ENCODE measurements around the gene ZKSCAN7.
A peak's percentile ranks its signal among the peaks of the same experiment; 100 is the strongest.
"Not testable (repeated sequence)": the region's sequence is repeated elsewhere in the genome, so short reads cannot be mapped to it uniquely, and the experiment has no call there.

ZKSCAN7 gene

DNA sequence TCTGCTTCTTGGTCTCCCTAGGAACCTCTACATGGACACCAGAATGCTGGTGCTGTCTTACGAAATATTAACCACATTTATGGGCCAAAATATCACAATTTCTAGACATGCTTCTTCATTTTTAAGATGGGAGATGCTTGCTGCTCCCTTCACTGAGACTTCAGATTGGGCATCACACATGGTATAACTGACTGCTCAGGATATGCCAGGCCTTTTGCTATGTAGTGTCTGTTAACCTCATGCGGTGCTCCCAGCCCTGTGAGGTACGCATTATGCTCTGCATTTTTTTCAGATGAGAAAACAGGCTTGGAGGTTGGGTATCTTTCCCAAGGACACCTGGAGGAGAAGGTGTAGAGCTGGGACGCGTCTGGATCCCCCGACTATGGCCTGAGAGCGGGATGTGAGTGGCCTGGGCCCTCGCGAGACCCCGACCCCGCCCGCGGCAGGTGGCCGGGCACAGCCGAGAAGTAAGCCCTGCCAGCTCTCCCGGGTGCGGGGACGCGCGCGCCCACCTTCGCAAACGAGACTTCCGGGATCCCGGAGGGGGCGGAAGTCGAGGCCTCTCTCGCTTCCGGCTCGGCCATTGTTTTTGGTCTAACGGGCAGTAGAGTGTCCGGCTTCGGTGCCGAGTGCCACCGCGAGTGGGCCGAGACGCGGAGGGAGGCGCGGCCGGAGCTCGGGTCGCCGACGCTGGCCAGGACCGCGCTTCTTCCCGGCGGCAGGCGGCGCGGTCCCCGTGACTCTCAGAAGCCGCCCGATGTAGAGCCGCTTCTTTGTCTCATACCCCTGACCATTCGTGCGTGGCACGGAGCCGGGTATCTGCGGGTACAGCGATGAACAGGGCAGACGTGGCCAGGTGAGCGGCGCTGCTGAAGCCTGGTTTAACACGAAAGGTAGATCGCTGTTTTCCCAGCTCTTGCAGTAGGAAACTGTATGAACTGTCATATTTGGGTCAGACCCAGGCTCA lies at the start of gene ZKSCAN7:
Gene ZKSCAN7 (plus strand): TSS at position 568 of the 967 bp plus-strand sequence. CDS start 1,855 bp downstream, outside the sequence.
- DNase-seq (ENCODE audit: low spot score), result peak; percentile 73

- no peak for DNase-seq (ENCODE audit: low spot score)
Measured at GRCh38 chr3:44506556-44506955, 48.4 kb upstream of the ZKSCAN7 start.

- DNase-seq (ENCODE audit: low spot score), result no peak
Measured at GRCh38 chr3:44506961-44507360, 48.0 kb upstream of the ZKSCAN7 start.

GRCh38 chr3:44509393-44509921 lies 45.5 kb upstream of the ZKSCAN7 start:
- peak; percentile 3 for DNase-seq (ENCODE audit: low spot score)

DNA sequence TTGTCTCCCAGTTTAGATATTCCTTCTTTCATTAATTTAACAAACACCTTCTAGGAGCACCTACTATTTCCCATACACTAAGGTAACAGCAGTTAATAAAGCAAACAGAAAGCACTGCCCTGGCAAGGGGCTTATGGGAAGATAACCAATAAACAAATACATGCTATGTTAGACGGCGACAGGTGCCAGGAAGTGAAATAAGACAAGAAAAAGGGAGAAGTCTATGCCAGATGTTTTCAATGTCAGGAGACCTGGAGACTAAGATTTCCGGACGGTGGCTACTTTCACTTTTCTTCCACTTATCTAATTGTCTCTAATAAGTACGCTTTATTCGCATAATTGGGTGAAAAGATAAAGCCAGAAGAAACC lies 45.0 kb upstream of the ZKSCAN7 start:
- DNase-seq (ENCODE audit: low spot score), result peak; percentile 18

- peak; percentile 28 for DNase-seq (ENCODE audit: low spot score)
Measured at GRCh38 chr3:44511238-44511566, 43.8 kb upstream of the ZKSCAN7 start.

GRCh38 chr3:44513513-44513912 lies 41.5 kb upstream of the ZKSCAN7 start:
- DNase-seq (ENCODE audit: low spot score), result no peak

DNA sequence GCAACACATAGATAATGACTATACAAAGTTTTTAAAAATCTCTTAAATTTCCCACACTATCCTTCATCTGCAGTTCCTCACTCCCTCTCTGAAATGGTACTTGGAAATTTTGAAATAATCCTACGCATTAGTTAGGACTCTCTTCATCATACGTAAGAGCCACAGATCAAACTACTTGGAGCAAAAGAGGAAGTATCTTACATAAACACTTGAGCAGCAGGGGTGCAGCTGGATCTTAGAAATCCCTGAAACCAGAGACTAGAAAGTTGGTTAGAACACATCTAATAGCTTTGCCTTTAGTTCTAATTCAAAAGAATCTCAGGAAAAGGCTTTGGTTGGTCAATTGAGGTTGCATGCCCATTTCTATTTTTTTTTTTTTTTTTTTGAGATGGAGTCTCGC lies 38.8 kb upstream of the ZKSCAN7 start:
- no peak for DNase-seq (ENCODE audit: low spot score)

GRCh38 chr3:44518782-44519156 lies 36.2 kb upstream of the ZKSCAN7 start:
- no peak for DNase-seq (ENCODE audit: low spot score)

- no peak for DNase-seq (ENCODE audit: low spot score)
Measured at GRCh38 chr3:44521721-44522120, 33.3 kb upstream of the ZKSCAN7 start.

- DNase-seq (ENCODE audit: low spot score), result peak; percentile 18
Measured at GRCh38 chr3:44522494-44522933, 32.5 kb upstream of the ZKSCAN7 start.

DNA sequence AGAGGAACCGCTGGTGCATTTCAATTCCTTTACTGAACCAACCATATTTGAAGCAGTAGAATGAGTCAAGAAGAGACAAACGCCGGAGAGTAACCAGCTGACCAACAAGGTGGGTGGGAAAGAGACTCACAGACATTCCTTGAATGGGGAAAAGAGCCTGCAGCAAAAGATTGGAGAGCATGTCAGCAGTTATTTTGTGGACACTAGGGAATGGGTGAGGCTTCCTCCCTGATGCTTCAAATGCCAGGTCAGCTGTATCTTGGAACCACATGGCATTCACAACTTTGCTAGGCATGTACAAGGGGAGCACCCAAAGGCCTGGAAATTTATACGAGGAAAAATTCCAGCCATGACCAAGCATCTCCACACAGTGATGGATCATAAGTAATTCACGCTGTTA lies 29.9 kb upstream of the ZKSCAN7 start:
- DNase-seq (ENCODE audit: low spot score), result no peak

- DNase-seq (ENCODE audit: low spot score), result peak; percentile 5
Measured at GRCh38 chr3:44529927-44530326, 25.1 kb upstream of the ZKSCAN7 start.

DNA sequence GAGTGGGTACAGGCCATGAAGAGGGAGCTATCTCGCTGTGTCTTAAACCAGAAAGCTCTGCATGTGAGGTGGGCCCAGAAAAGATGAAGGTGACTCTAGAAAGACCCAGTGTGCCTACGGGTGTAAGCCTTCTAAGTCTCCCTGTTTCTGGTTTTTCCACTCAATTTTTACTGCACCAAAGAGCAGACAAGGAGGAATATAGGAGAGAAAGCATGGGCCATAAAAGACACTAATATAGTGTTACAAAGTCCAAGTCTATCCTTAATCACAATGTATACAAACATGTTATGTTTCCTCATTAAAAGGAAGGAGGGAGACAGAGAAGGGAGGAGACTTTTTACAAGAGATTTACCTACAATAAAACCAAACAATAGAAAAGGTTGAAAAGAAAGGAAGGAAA lies 24.1 kb upstream of the ZKSCAN7 start:
- DNase-seq (ENCODE audit: low spot score), result no peak

GRCh38 chr3:44534659-44535058 lies 20.3 kb upstream of the ZKSCAN7 start:
- not testable (repeated sequence) for DNase-seq (ENCODE audit: low spot score)

DNA sequence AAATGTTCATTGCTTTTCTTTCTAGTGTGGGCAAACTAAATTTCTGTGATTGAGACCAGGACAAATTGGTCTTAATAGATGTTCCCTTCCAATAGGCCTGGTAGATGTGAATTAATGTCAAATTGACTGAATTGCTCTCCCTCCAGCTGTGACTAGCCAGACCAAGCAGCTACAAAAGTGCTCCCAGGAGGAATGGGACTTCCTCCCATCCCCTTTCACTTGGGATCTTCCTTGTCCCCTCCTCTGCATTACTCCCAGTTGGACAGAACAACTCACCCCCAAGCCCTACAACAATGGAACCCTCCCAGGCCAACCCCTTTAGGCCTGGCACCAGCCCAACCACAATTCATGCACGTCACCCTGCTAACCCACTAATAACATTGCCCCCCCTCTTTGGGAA lies 19.6 kb upstream of the ZKSCAN7 start:
- no peak for DNase-seq (ENCODE audit: low spot score)

DNA sequence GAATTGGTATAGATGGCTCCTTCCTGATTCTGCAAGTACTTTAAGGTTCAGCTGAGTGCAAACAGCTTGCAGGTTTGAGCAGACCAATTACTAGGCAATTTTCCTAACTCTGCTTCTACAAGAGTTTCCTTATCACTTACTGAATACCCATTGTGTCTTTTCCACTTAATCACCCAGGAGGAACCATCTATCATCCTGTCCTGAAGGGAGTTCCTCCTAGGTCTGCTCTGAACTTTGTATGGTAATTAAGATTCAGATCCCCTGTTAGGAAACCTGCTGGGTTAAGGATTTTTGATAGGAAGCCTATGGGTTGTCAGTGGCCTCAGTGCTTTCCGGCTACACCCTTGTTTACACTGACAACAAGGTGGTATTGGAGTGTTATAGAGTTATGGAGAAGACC lies 10.2 kb upstream of the ZKSCAN7 start:
- not testable (repeated sequence) for DNase-seq (ENCODE audit: low spot score)

GRCh38 chr3:44555723-44556122 lies 730 bp downstream of the ZKSCAN7 start:
- DNase-seq (ENCODE audit: low spot score), result peak; percentile 26

DNA sequence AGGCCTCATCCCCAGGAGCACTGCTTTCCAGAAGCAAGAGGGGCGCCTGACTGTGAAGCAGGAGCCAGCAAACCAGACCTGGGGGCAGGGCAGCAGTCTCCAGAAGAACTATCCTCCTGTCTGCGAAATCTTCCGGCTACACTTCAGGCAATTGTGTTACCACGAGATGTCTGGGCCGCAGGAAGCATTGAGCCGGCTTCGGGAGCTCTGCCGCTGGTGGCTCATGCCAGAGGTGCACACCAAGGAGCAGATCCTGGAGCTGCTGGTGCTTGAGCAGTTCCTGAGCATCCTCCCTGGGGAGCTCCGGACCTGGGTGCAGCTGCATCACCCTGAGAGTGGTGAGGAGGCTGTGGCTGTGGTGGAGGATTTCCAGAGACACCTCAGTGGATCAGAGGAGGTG lies 2.1 kb downstream of the ZKSCAN7 start:
- DNase-seq (ENCODE audit: low spot score), result no peak

DNA sequence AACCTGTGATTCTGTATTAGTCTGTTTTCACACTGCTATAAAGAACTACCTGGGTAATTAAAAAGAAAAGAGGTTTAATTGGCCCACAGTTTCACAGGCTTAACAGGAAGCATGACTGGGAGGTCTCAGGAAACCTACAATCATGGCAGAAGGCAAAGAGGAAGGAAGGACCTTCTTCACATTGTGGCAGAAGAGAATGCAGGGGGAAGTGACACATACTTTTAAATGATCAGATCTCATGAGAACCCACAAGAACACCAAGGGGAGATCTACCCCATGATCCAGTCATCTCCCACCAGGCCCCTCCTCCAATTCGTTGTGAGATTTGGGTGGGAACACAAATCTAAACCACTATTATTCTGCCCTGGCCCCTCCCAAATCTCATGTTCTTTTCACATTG lies 6.1 kb downstream of the ZKSCAN7 start:
- DNase-seq (ENCODE audit: low spot score), result no peak

DNA sequence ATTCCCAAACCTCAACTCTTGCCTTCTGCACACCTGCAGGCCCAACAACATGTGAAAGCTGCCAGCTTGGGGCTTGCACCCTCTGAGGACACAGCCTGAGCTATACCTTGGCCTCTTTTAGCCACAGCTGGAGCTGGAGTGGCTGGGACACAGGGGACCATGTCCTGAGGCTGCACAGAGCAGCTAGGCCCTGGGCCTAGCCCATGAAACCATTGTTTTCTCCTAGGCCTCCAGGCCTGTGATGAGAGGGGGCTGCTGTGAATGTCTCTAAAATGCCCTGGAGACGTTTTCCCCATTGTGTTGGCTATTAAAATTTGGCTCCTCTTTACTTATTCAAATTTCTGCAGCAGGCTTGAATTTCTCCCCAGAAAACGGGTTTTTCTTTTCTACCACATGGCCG lies 7.2 kb downstream of the ZKSCAN7 start:
- no peak for DNase-seq (ENCODE audit: low spot score)

GRCh38 chr3:44568561-44568960 lies 13.6 kb downstream of the ZKSCAN7 start:
- no peak for DNase-seq (ENCODE audit: low spot score)

- no peak for DNase-seq (ENCODE audit: low spot score)
Measured at GRCh38 chr3:44571024-44571423, 16.0 kb downstream of the ZKSCAN7 start.

DNA sequence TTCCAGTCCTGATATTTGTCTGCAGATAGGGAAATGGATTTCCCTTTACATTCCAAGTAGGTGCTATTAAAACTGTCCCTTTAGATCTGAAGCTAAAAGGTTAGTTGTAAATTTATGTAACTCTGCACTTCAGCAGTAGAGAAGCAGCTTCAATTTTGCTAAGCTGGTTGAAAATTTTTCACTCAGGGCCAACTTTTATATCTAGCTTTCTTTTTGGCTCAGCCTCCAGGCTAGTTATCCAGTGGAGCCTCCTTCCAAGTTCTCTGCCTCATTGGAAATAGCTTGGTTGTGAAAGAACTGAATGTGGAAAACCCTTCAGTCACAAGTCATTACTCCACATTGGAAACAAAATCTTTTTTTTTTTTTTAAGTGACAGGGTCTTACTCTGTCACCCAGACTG lies 21.6 kb downstream of the ZKSCAN7 start:
- DNase-seq (ENCODE audit: low spot score), result no peak

Data from cerebellar cortex (tissue), 1 donor.